Activated CD4-positive, alpha-beta T cell treated with anti-CD3 and anti-CD28 coated beads, Interleukin-2, Interleukin-4, amounts not matched to agents 100 ng/mL and 50 ng/mL, durations not matched to agents 16 hours and 8 hours (primary cell): ENCODE results near the gene TBX6.
A peak's percentile ranks its signal among the peaks of the same experiment; 100 is the strongest.

Source experiments
- DNase-seq: peaks from one replicate; pipeline ENCODE4 v3.0.0-alpha.2; 2020; ENCODE audit warnings: low spot score

Gene TBX6

GRCh38 chr16:30113711-30114333 is 22.1 kb upstream of the TBX6 start:
- DNase-seq: no peak

GRCh38 chr16:30113031-30113710 is 21.4 kb upstream of the TBX6 start, which contains the start of gene GDPD3:
TSS of gene GDPD3 (minus strand) at chr16:30113537. CDS start at chr16:30113478, 59 bp downstream.
- no peak for DNase-seq

DNA sequence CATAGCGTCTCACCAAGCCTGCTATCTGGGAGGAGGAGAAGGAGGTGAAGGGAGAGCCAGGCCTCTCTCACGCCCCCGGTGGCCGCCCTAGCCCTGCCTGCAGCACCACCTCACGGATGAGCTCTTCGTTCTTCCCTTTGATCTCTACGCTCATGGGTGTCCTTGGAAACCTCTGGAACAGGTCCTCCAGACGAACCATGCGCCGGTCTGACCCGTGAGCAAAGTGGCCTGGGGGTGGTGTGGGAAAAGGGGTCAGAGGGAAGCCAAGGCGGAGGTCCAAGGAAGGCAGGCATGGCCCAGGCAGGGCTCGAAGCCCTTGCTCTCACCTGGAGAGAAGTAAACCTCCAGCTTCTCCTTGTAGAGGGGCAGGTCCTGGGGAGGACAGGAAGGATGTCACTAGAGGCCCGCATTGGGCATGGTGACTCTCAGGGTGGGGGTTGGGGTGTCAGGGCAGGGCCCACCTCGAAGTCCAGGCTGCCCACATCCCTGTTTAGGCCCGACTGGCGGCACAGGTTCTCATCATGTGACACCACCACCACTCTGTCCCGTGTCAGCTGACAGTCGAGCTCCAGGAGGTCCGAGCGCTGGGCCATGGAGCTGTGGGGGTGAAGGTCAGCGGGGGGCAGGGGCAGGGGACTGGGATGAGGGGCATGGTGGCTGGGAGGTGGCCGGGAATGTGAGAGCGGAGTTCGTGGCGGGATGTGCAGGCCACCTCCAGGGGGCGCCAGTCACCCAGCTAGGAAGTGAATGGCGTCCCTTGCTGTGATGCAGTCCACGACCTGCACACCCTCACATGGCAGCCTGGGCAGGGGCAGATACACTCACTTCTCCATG is 20.7 kb upstream of the TBX6 start:
- peak; percentile 63 for DNase-seq

- no peak for DNase-seq
Observed at GRCh38 chr16:30110661-30111060, 18.9 kb upstream of the TBX6 start.

DNA sequence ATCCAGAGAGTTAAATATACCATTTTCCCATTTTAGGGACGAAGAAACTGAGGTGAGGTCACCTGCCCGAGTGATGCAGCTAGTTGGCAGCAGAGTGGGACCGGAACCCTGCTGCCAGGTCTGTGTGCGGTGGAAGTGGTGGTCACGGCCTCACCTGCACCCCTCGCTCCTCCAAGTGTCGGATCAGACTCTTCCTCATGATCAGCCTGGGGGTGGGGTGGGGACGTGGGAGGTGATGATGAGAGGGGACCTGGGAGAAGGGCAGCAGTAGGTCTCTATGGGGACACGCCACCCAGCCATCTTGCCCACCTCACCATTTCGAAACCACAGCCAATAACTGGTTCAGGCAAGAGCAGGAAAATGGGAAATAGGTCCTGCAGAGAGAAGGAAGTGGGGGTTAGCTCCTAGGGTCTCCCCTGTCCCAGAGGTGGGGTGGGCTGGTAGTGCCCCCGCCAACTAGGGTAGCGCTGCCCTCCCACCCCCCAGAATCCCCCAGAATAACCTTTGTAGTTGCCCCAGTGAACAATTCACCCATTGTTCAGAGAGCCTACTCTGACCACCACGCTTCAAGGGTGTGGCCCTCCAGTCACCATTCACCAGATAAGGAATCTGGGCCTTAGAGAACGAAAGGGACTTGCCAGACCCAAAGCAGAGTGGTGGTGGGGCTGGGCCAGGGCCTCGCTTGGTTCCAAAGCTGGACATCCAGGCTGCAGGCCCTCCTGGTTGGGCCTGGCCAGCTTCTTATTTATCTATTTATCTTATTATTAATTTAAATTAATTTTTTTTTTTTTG is 16.5 kb upstream of the TBX6 start:
- no peak for DNase-seq

DNA sequence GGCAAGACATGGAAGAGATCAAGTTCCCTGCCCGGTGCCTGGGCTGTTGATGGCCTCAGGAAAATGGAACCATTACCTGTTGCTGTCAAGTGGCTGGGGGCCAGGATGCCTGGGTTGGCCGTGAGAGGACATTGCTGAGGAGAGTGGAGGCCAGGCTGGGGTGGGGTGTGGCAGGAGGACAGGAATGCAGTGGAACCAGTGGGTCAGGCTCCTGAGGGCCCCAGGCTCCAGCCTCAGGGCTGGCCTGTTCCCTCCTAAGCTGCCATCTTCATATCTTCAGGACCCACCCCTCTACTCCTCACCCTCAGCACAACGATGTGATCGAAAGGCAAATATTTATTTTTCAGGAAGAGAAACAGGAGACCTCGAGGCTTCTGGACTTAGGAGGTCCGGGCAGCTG is 12.8 kb upstream of the TBX6 start:
- DNase-seq: no peak

- DNase-seq: no peak
Observed at GRCh38 chr16:30104090-30104489, 12.4 kb upstream of the TBX6 start.

DNA sequence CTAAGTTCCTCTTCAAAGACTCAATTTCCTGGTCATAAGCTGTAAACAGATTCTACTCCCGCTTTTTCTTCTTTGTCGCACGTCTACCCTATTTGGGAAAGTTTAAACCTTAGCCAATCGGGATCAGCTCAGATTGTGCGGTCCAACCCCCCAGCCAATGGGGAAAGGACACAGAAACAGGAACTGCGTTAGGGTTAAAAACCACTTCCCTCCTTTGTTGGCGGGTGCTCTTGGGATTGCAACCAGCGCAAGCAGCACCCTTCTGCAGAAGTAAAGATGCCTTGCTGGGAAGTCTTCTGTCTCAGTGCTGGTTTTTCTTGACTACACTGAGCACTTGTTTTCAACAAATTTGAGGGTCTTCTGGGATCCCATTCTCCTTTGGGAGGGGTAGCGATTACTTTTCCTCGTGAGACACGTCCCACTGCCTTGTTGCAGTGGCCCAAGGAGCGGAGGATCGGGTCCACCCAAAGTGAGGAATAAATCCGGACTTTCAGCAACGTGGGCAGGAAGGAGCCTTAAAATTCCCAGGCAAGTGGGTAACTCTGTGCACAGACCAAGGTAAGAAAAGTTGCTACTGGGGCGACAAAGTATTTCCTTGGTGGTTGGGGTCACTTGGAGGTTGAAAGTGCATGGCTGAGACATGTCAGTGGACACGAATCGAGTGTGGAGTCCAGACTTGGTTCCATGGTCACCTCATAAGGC is 5.3 kb upstream of the TBX6 start:
- DNase-seq: no peak

DNA sequence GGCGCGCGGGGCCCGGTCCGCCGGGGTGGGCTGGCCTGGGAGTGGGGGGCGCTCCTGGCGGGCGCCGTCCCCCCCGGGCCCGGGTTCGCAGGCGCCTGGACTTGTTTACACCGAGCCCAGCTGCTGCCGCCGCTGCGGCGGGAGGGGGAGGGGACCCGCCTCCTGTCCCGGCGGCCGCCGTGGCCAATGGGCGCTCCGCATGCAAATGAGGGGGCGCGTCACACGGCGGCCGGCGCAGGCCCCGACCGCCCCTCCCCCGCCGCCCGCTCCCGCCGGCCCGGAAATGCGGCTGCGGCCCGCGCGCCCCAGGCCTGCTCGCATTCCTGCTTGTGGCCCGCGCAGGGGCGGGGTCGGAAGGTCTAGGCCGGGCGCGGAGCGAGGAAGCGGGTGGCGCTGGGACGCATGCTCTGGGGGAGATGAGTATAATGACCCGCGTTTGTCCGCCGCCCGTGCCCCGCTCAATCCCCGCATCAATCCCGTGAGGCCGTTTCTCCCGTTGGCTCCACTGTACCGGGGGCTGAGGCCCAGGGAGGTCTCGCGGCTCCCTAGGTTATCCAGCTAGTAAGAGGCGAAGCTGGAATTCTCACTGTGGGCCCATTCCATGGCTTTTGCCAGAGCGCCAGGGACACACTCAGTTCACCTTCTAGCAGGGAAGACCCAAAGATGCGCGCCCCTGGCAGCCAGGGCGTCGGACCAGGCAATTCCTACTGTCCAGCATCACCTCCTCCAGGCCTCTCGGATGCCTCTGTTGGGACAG is 4.6 kb upstream of the TBX6 start, which contains the start of gene YPEL3:
YPEL3 (minus strand) TSS at position 109 of the 757 bp plus-strand sequence. CDS start 731 bp downstream, outside the sequence.
- peak; percentile 86 for DNase-seq

DNA sequence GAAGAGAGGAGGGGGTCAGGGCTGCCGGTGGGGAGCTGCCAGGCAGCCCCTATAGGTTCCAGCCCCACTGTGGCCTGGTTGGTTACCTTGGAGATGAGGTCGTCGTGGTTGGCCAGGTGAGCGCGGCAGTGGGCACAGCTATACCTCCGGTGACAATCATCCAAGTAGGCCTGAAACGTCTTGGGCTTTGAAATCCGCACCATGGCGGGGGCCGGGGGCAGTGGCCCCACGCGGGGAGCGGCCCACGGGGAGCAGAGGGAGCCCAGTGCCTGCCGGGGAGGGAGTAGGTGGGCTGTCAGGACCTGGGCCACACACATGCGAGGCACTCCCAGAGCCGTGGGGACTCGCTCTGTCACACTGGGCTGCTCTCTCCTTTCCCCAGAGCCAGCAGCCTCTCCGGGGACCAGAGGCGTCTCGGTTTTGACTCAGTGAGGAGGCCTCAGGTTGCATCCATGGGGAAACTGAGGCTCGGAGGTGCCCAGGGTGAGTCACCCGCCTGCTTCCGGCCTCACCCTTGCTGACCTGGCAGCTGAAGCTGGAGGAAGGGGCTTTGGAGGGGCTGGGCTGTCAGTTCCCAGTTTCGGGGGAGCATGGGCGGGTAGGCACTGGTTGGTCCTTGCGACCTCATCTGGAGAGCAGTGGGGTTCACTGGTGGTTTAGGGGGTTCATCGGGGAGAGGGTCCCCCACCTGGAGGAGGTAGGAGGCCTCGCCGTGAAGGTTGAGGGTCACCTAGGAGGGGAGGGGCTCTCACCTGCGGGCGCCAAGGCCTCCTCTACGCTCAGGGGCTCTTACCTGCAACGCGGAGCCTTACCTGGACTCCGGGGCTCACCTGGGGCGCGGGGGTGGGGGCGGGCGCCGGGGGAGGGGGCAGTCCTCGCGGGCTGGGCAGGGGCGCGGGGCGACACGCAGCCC is 3.7 kb upstream of the TBX6 start:
- no peak for DNase-seq

- DNase-seq: no peak
Observed at GRCh38 chr16:30094541-30095165, 2.9 kb upstream of the TBX6 start.

DNA sequence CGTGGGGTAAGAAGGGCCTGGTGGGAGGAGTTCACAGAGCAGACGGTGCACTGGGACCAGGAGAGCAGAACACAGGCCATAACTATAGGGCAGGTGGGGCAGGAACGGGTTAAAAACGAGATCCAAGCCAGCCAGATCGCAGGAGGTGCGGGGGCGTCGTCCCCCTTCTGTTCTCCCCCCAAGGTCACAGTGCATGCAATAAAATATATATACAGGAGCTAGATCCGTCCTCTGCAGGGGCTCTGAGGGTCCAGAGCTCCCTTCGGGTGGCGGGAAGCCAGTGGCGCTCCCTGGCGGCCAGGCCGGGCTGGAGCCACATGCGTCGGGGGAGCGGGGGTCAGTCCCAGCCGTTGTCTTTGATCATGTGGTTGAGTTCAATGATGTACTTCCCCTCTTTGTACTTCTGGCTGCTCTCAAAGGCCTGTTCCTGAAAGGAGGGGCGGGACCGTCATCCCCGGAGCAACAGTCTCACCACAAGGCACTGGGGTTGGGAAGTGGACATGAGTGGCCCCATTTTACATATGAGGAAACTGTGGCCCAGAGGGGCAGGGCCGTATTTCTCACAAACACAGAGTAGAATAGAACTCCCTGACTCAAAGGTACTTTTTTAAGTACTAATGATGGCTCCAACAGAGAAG is 768 bp upstream of the TBX6 start:
- peak; percentile 88 for DNase-seq

- no peak for DNase-seq
Observed at GRCh38 chr16:30090610-30091331, 953 bp downstream of the TBX6 start.

GRCh38 chr16:30088832-30089624 is 2.7 kb downstream of the TBX6 start:
- no peak for DNase-seq

DNA sequence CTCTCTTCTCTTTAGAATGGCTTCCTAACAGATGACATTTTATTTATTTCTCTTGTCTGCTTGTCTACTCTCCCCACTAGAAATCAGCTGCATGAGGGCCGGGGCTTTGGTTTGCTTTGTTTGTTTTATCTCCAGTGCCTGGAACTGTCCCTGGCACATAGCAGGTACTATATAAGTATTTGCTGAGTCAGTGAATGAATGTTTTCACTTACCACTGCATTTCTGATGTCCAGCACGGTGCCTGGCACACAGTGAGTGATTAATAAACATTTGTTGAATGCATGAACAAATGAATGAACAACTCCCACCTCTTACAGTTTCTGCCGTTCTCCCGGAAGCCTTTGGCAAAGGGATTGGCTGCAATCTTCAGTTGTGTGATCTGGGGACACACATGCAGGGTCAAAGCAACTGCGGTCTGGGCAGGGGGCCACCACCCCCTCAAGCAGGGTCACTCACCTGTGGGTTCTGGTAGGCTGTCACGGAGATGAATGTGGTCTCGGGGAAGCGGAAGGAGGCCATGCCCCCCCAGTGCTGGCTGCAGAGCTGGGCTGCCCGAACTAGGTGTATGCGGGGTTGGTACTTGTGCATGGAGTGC is 3.4 kb downstream of the TBX6 start:
- no peak for DNase-seq

DNA sequence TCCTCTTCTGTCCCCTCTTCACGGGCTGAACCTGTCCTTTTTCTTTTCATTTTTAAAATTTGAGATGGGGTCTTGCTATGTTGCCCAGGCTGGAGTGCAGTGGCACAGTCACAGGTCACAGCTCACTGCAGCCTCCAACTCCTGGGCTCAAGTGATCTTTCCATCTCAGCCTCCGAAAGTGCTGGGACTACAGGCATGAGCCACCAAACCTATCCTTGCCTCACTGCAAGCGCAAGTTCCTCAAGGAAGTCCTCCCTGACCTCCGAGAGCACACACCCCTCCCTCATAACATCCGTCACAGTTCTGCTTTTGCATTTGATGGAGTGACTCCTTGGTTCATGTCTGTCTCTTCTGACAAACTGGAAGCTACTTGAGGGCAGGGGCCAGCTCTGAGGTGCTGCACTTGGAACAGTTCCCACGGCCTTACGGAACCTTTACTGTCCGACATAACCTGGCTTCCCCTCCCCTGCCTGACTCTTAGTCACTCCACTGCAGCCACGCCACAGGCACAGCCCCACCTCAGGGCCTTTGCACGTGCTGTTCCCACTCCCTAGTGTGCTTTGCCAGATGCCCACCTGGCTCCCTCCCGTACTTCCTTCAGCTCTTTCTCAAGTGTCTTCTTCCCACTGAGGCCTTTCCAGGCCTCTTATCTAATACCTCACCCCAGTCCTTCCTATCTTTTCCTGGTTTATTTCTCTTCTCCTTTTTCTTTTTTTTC is 4.4 kb downstream of the TBX6 start:
- no peak for DNase-seq
